Measurements from ENCODE around the gene PRKAR1B.

Gene PRKAR1B

GRCh38 chr7:518630-519483 is 208.2 kb downstream of the PRKAR1B start:
- H3K4me1 ChIP-seq = peaks cover 75% of the 10 kb centered on the region
- no peaks in the 10 kb centered on the region for H3K9me3 ChIP-seq
- H3K36me3 ChIP-seq = no peaks in the 10 kb centered on the region
- H3K27ac ChIP-seq = no peak overlapping the region
- H3K4me2 ChIP-seq = peak overlapping the region; percentile 93
- no peak for TF ChIP-seq Cebpa-rat (IDR thresholded peaks at IDR 0.05)
- H4K20me1 ChIP-seq = peaks cover 75% of the 10 kb centered on the region
- H3K4me3 ChIP-seq = peak overlapping the region; percentile 75
- peak overlapping the region; percentile 68 for H3K9ac ChIP-seq
- peaks cover 99% of the 10 kb centered on the region for H3K27me3 ChIP-seq

GRCh38 chr7:517774-518629 is 209.1 kb downstream of the PRKAR1B start:
- Histone ChIP-seq H3K9ac (no peak overlapping the region), H3K9me3 (no peaks in the 10 kb centered on the region), H3K27me3 (peaks cover 99% of the 10 kb centered on the region), H4K20me1 (peaks cover 71% of the 10 kb centered on the region), H3K4me3 (peak overlapping the region; percentile 75), H3K27ac (no peak overlapping the region), H3K4me1 (peaks cover 75% of the 10 kb centered on the region), H3K4me2 (peak overlapping the region; percentile 93), H3K36me3 (no peaks in the 10 kb centered on the region)
- TF ChIP-seq Cebpa-rat (IDR thresholded peaks at IDR 0.05) = no peak

- Histone ChIP-seq H3K9ac (0 out of 2 replicates have a peak overlapping the region, but pooled peaks have one; percentile 34), H3K4me3 (peak overlapping the region; percentile 61), H3K9me3 (no peaks in the 10 kb centered on the region), H3K4me2 (peak overlapping the region; percentile 93), H3K27ac (no peak overlapping the region), H4K20me1 (peaks cover 67% of the 10 kb centered on the region), H3K4me1 (peaks cover 70% of the 10 kb centered on the region), H3K36me3 (no peaks in the 10 kb centered on the region), H3K27me3 (peaks cover 97% of the 10 kb centered on the region)
- no peak for TF ChIP-seq Cebpa-rat (IDR thresholded peaks at IDR 0.05)
These were observed 210.2 kb downstream of the PRKAR1B start for GRCh38 chr7:516606-517456.

- peaks cover 61% of the 10 kb centered on the region for H4K20me1 ChIP-seq
- no peaks in the 10 kb centered on the region for H3K9me3 ChIP-seq
- no peak for TF ChIP-seq Cebpa-rat (IDR thresholded peaks at IDR 0.05)
- H3K4me2 ChIP-seq = no peak overlapping the region
- H3K9ac ChIP-seq = no peak overlapping the region
- no peaks in the 10 kb centered on the region for H3K36me3 ChIP-seq
- peaks cover 95% of the 10 kb centered on the region for H3K27me3 ChIP-seq
- H3K4me3 ChIP-seq = no peak overlapping the region
- peaks cover 64% of the 10 kb centered on the region for H3K4me1 ChIP-seq
- H3K27ac ChIP-seq = no peak overlapping the region
These were observed 210.9 kb downstream of the PRKAR1B start for GRCh38 chr7:516216-516605.

- H3K4me2 ChIP-seq = no peak overlapping the region
- no peak overlapping the region for H3K27ac ChIP-seq
These were observed 211.5 kb downstream of the PRKAR1B start for GRCh38 chr7:515628-516027.

GRCh38 chr7:514651-515598 is 212.2 kb downstream of the PRKAR1B start:
- H3K27me3 ChIP-seq = peaks cover 82% of the 10 kb centered on the region
- peaks cover 49% of the 10 kb centered on the region for H4K20me1 ChIP-seq
- H3K9me3 ChIP-seq = no peaks in the 10 kb centered on the region
- no peaks in the 10 kb centered on the region for H3K36me3 ChIP-seq
- H3K4me2 ChIP-seq = peak overlapping the region; percentile 58
- H3K9ac ChIP-seq = no peak overlapping the region
- no peak overlapping the region for H3K27ac ChIP-seq
- peaks cover 51% of the 10 kb centered on the region for H3K4me1 ChIP-seq
- TF ChIP-seq Cebpa-rat (IDR thresholded peaks at IDR 0.05) = no peak
- no peak overlapping the region for H3K4me3 ChIP-seq

More at GRCh38 chr7:515628-516027, 211.5 kb downstream of the PRKAR1B start:
- Histone ChIP-seq H3K4me3 (no peak overlapping the region), H4K20me1 (peaks cover 55% of the 10 kb centered on the region), H3K4me1 (peaks cover 58% of the 10 kb centered on the region), H3K36me3 (no peaks in the 10 kb centered on the region), H3K9ac (no peak overlapping the region), H3K9me3 (no peaks in the 10 kb centered on the region), H3K27me3 (peaks cover 89% of the 10 kb centered on the region)
- no peak for TF ChIP-seq Cebpa-rat (IDR thresholded peaks at IDR 0.05)

GRCh38 chr7:514242-514641 is 212.8 kb downstream of the PRKAR1B start:
- no peak for TF ChIP-seq Cebpa-rat (IDR thresholded peaks at IDR 0.05)
- Histone ChIP-seq H3K9me3 (no peaks in the 10 kb centered on the region), H3K27ac (no peak overlapping the region), H3K9ac (no peak overlapping the region), H3K4me1 (peaks cover 51% of the 10 kb centered on the region), H3K27me3 (peaks cover 76% of the 10 kb centered on the region), H3K4me3 (no peak overlapping the region), H3K4me2 (peak overlapping the region; percentile 58), H4K20me1 (peaks cover 49% of the 10 kb centered on the region), H3K36me3 (no peaks in the 10 kb centered on the region; the same call in 1 of the 2 replicates)

- Histone ChIP-seq H3K9ac (no peak overlapping the region), H3K4me2 (peak overlapping the region; percentile 58), H3K27me3 (peaks cover 70% of the 10 kb centered on the region), H3K36me3 (no peaks in the 10 kb centered on the region; the same call in 1 of the 2 replicates), H4K20me1 (peaks cover 49% of the 10 kb centered on the region), H3K27ac (no peak overlapping the region), H3K4me1 (peaks cover 48% of the 10 kb centered on the region), H3K4me3 (no peak overlapping the region), H3K9me3 (no peaks in the 10 kb centered on the region)
- no peak for TF ChIP-seq Cebpa-rat (IDR thresholded peaks at IDR 0.05)
These were observed 213.4 kb downstream of the PRKAR1B start for GRCh38 chr7:513521-514166.

Measured in BLaER1 (cell line).